OCI-LY1 (cell line): Measurements from ENCODE around the gene COL6A2.

Experiments
- H2AFZ ChIP-seq: fragments of 200-600 bp; sonication (generic), shearing (Covaris generic); 2 replicates; pipeline ENCODE4 v1.6.0; 2014; ENCODE audit warnings: antibody characterized with exemption, mild to moderate bottlenecking, low read length
- H3F3A ChIP-seq: fragments of 200-600 bp; sonication (generic), shearing (Covaris generic); 2 replicates; pipeline ENCODE4 v1.6.0; 2014; ENCODE audit warnings: mild to moderate bottlenecking, antibody characterized with exemption, low read length, moderate library complexity; ENCODE audit not compliant: insufficient read depth
- H3K27ac ChIP-seq: fragments of 200-600 bp; sonication (generic); 2 replicates; pipeline ENCODE4 v1.5.1; 2014; ENCODE audit warnings: low read length, mixed run types, mild to moderate bottlenecking, low read depth; ENCODE audit not compliant: poor library complexity, severe bottlenecking
- H3K27me3 ChIP-seq: fragments of 200-600 bp; sonication (generic); 2 replicates; pipeline ENCODE4 v1.6.0; 2014; ENCODE audit warnings: antibody characterized with exemption, mild to moderate bottlenecking, low read length, moderate library complexity; ENCODE audit not compliant: insufficient read depth
- H3K36me3 ChIP-seq: fragments of 200-600 bp; sonication (generic); 2 replicates; pipeline ENCODE4 v1.6.1; 2014; ENCODE audit warnings: mild to moderate bottlenecking, antibody characterized with exemption, low read length, moderate library complexity, mixed read lengths; ENCODE audit not compliant: insufficient read depth
- H3K4me1 ChIP-seq: fragments of 200-600 bp; sonication (generic); 2 replicates; pipeline ENCODE4 v1.5.1; 2014; ENCODE audit warnings: mild to moderate bottlenecking, low read length, moderate library complexity; ENCODE audit not compliant: insufficient read depth, severe bottlenecking
- H3K4me2 ChIP-seq: fragments of 200-600 bp; sonication (generic), shearing (Covaris generic); 2 replicates; pipeline ENCODE4 v1.6.1; 2014; ENCODE audit warnings: low read length
- H3K4me3 ChIP-seq: fragments of 200-600 bp; sonication (generic); 2 replicates; pipeline ENCODE4 v1.5.1; 2014; ENCODE audit warnings: low read length, low read depth, mild to moderate bottlenecking, mixed read lengths; ENCODE audit not compliant: poor library complexity, severe bottlenecking
- H3K79me2 ChIP-seq: fragments of 200-600 bp; shearing (Covaris generic); 2 replicates; pipeline ENCODE4 v1.6.1; 2016; ENCODE audit warnings: mixed run types, low read length, mixed read lengths; ENCODE audit not compliant: insufficient read depth
- H3K9ac ChIP-seq: fragments of 200-600 bp; sonication (generic), shearing (Covaris generic); 2 replicates; pipeline ENCODE4 v1.6.1; 2014; ENCODE audit warnings: mild to moderate bottlenecking, low read length, mixed read lengths
- H3K9me2 ChIP-seq: fragments of 200-600 bp; sonication (generic), shearing (Covaris generic); 2 replicates; pipeline ENCODE4 v1.6.1; 2014; ENCODE audit warnings: low read depth, mild to moderate bottlenecking, low read length, mixed read lengths
- H3K9me3 ChIP-seq: fragments of 200-600 bp; shearing (Covaris generic); 2 replicates; pipeline ENCODE4 v1.6.1; 2014; ENCODE audit warnings: low read length, mixed read lengths
- H4K20me1 ChIP-seq: fragments of 200-600 bp; sonication (generic), shearing (Covaris generic); 2 replicates; pipeline ENCODE4 v1.6.0; 2016; ENCODE audit warnings: mild to moderate bottlenecking, low read length; ENCODE audit not compliant: insufficient read depth
- EZH2 ChIP-seq: fragments of 200-600 bp; sonication (generic), shearing (Covaris generic); IDR thresholded peaks from 2 replicates; pipeline ENCODE4 v1.8.0; 2017; ENCODE audit warnings: borderline replicate concordance, mixed run types, mild to moderate bottlenecking, antibody characterized with exemption, low read length, moderate library complexity, mixed read lengths
- TF ChIP-seq, protein P1 (sequence below): fragments of 200-600 bp; sonication (generic), shearing (Covaris generic); IDR thresholded peaks from 2 replicates; pipeline ENCODE4 v1.5.1; 2017; ENCODE audit warnings: mild to moderate bottlenecking, antibody characterized with exemption, low read length, moderate library complexity, mixed read lengths

The COL6A2 gene

DNA sequence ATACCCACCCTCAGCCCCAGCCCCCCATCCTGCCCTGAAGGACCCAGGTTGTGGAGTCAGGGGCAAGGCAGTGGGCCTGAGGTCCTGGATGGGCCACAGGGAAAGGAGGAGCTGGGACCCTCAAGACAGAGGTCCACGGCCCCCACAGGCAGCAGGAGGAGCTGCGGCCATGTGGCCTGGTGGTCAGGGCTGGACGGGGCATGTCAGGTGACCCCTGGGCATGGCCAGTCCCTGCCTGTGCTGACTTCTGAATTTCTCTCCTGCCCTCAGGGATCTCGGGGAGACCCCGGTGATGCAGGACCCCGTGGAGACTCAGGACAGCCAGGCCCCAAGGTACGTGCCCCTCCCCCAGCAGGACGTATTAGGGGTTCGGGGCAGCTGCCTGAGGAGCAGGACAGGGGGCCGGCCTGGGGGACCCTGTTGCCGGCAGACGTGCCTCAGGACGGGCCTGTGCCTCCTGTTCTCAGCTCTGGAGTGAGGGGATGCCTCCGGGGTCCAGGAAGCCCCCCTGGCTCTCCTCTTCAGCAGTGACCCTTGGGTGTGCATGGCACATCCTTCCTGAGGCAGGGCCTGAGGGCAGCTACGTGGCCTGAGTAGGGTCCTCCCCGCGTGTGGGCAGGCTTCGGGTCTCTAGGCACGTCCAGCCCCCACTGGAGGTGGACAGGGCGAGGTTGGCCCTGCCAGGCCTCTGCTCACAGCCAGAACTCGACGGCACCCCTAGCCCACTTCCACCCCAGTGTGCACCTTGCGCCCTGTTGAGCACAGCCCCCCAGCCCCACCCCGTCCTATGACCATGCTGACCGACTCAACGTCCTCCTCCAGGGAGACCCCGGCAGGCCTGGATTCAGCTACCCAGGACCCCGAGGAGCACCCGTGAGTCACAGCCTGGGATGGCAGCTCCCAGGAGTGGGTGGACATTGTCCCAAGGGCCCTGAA, 23.6 kb downstream of the COL6A2 start:
- Histone ChIP-seq H3K4me2 (no peak overlapping the region), H3K9me2 (no peaks in the 10 kb centered on the region), H2AFZ (no peak overlapping the region), H3F3A (no peaks in the 10 kb centered on the region), H3K27me3 (no peaks in the 10 kb centered on the region), H3K9ac (no peak overlapping the region), H3K36me3 (no peaks in the 10 kb centered on the region), H3K4me3 (no peak overlapping the region), H3K4me1 (no peaks in the 10 kb centered on the region), H3K9me3 (no peaks in the 10 kb centered on the region), H4K20me1 (no peaks in the 10 kb centered on the region), H3K79me2 (no peaks in the 10 kb centered on the region), H3K27ac (no peak overlapping the region)
- TF ChIP-seq, protein P1, sequence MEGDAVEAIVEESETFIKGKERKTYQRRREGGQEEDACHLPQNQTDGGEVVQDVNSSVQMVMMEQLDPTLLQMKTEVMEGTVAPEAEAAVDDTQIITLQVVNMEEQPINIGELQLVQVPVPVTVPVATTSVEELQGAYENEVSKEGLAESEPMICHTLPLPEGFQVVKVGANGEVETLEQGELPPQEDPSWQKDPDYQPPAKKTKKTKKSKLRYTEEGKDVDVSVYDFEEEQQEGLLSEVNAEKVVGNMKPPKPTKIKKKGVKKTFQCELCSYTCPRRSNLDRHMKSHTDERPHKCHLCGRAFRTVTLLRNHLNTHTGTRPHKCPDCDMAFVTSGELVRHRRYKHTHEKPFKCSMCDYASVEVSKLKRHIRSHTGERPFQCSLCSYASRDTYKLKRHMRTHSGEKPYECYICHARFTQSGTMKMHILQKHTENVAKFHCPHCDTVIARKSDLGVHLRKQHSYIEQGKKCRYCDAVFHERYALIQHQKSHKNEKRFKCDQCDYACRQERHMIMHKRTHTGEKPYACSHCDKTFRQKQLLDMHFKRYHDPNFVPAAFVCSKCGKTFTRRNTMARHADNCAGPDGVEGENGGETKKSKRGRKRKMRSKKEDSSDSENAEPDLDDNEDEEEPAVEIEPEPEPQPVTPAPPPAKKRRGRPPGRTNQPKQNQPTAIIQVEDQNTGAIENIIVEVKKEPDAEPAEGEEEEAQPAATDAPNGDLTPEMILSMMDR, result no peak
- no peak for TF ChIP-seq EZH2

DNA sequence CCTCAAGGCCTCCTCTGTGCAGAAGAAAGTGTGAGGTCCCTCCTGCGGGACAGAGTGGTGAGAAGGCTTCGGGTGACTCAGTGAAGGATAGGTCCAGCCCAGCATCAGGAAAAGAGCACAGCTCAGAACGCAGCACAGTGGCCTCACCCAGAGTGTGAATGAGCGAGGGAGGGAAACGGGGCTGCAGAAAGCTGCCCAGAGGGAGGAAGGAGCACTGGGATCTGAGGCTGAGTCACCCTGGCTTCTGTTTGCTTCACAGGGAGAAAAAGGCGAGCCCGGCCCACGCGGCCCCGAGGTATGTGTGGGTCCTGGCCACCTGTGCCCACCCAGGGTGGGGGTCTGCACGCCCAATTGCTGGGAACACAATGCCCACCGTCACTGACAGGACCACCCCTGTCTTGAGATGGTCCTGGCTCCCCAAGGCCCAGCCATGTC, 24.3 kb downstream of the COL6A2 start:
- H3K9me3 ChIP-seq, result no peaks in the 10 kb centered on the region
- no peak overlapping the region for H3K27ac ChIP-seq
- TF ChIP-seq EZH2, result no peak
- TF ChIP-seq, protein P1, result no peak
- H4K20me1 ChIP-seq, result no peaks in the 10 kb centered on the region
- no peaks in the 10 kb centered on the region for H3K79me2 ChIP-seq
- no peaks in the 10 kb centered on the region for H3K36me3 ChIP-seq
- H3K4me1 ChIP-seq, result no peaks in the 10 kb centered on the region
- H3K4me3 ChIP-seq, result no peak overlapping the region
- H3K9me2 ChIP-seq, result no peaks in the 10 kb centered on the region
- H2AFZ ChIP-seq, result no peak overlapping the region
- no peaks in the 10 kb centered on the region for H3K27me3 ChIP-seq
- no peak overlapping the region for H3K4me2 ChIP-seq
- no peak overlapping the region for H3K9ac ChIP-seq
- no peaks in the 10 kb centered on the region for H3F3A ChIP-seq

DNA sequence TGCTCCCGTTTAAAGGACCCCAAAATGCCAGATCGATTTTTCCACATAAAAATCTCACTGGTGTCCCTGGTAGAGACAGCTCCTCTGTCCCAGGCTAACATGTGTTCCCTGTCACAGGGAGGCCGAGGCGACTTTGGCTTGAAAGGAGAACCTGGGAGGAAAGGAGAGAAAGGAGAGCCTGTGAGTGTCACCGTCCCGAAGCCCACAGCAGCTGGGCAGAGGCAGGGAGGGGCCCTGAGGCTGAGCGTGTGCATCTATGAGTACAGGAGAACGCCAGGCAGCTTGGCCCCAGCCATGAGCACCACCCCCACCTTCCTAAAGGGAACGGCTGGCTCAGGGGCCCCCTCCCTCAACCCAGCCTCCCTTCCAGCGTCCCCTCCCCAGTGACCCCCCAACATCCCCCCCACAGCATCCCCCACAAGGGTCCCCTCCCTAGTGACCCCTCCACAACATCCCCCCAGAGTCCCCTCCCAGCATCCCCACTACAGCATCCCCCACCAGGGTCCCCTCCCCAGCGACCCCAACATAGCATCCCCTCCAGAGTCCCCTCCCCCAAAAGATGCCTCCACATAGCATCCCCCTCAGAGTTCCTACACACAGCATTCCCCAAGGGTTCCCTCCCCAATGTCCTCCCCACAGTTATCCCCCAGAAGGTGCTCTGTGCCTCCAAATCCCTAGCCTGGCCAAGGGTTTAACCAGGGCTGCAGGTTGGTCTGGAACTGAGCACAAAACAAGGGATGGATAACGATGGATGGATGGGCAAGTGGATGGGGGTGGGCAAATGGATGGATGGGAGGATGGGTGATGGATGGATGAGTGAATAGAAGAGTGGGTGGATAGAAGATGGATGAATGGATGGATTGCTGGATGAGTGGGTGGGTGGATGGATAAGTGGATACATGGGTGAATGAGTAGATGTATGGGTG, 25.1 kb downstream of the COL6A2 start:
- Histone ChIP-seq H3K36me3 (no peaks in the 10 kb centered on the region), H3K4me2 (no peak overlapping the region)

More for the DNA sequence above, 25.1 kb downstream of the COL6A2 start:
- Histone ChIP-seq H3K4me1 (no peaks in the 10 kb centered on the region), H4K20me1 (no peaks in the 10 kb centered on the region), H3K9ac (no peak overlapping the region), H3K27me3 (no peaks in the 10 kb centered on the region), H3K9me3 (no peaks in the 10 kb centered on the region), H3K4me3 (no peak overlapping the region), H2AFZ (no peak overlapping the region), H3K9me2 (no peaks in the 10 kb centered on the region), H3K27ac (no peak overlapping the region), H3F3A (no peaks in the 10 kb centered on the region), H3K79me2 (no peaks in the 10 kb centered on the region)
- no peak for TF ChIP-seq EZH2
- TF ChIP-seq, protein P1, result no peak
